Fibroblast of the aortic adventitia (primary cell): ENCODE results near the gene LSP1. TPM values are rescaled to one million over a fixed set of nuclear protein-coding genes. Genes with fewer than 3 reads are reported as not detected.

Experiments
- DNase-seq: peaks from one replicate; pipeline ENCODE4 v3.0.0-alpha.2; 2010; ENCODE audit warnings: low read depth
- H3K4me3 ChIP-seq: 2 replicates; pipeline ENCODE4 v1.5.1; 2011; ENCODE audit warnings: low read depth, mild to moderate bottlenecking, control low read depth, low read length, moderate library complexity
- CTCF ChIP-seq: IDR thresholded peaks from 2 replicates; pipeline ENCODE4 v1.5.1; 2011; ENCODE audit warnings: mild to moderate bottlenecking, low read length, control low read depth, inconsistent platforms; ENCODE audit not compliant: insufficient read depth
- total RNA-seq: library from RNA; depleted of rRNA; stranded (reverse); fragments of >200 nt; gene quantifications from 2 replicates; pipeline ENCODE4 v1.2.3, GENCODE V29; 2012; ENCODE audit warnings: low replicate concordance

LSP1 gene
- total RNA-seq, 1 donor = 40.2 TPM

DNA sequence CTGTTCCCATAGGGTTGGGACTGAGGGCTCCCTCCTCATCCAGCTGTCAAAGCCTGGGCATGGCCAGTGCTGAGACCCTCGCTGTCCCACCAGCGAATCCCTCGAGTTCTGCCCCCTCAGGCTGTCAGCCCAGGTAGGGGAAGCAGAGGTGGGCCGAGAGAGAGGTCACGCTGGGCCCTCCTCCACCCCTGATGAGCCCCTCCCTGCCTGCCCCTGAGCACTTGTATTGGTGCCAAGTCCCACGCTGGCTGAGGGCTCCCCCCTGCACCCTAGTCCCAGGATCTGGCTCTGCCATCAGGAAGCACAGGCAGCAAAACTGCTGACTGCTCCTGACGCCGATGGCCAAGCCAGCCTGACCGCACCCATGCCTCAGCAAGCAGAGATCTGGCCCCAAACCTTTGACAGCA is 35.5 kb downstream of the LSP1 start:
- no peak for DNase-seq
- no peak for TF ChIP-seq CTCF
- H3K4me3 ChIP-seq = no peak overlapping the region

DNA sequence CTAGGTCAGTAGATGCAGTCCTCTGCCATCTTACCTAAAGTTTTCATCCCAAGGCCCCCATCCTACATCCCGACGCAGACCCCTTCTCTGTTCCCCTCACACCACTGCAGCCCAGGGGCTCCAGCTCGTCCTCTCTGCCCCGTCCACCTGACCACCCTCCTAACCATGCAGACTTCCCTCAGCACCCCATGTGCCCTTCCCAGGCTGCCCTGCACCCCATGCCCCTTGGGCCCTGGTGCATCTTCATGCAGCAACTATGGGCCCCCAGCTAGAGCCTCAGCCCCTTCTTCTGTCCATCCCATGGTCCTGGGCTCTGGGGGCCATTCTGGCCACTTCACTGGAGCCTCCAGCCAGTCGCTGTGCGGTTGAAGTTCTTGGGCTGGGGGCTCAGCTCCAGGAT is 35.9 kb downstream of the LSP1 start:
- DNase-seq = no peak
- no peak overlapping the region for H3K4me3 ChIP-seq
- TF ChIP-seq CTCF = no peak

DNA sequence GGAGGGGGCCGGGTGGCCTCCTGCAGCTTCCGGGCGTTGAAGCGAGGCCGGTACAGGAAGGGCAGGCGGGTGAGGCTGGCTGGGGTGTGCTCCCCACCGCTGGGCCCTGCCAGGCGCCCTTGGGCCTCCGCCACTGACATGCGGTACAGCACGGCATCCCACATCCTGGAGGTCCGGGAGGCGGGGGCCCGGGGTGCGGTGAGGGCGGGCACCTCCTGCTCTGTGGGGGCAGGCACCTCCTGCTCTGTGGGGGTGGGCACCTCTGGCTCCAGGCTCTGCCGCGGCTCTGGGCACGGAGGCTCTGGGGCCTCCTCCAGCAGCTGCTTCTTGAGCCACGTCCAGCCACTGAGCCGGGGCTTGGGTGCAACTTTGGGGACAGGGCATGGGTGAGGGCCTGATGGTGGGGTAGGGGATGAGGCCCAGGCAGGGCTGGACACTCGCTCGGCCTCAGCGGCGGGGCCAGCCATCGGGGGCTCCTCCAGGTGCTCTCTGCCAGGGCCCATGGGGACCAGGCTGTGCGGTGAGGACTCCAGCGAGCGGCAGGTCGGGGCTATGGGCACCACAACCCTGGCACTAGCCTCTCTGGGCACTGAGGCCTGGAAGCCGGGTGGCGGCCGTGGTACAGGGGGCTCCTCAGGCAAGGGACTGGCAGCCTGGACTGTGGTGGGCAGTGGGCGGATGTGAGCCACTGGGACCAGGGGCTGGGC is 36.5 kb downstream of the LSP1 start:
- TF ChIP-seq CTCF = no peak
- H3K4me3 ChIP-seq = no peak overlapping the region
- DNase-seq = no peak

DNA sequence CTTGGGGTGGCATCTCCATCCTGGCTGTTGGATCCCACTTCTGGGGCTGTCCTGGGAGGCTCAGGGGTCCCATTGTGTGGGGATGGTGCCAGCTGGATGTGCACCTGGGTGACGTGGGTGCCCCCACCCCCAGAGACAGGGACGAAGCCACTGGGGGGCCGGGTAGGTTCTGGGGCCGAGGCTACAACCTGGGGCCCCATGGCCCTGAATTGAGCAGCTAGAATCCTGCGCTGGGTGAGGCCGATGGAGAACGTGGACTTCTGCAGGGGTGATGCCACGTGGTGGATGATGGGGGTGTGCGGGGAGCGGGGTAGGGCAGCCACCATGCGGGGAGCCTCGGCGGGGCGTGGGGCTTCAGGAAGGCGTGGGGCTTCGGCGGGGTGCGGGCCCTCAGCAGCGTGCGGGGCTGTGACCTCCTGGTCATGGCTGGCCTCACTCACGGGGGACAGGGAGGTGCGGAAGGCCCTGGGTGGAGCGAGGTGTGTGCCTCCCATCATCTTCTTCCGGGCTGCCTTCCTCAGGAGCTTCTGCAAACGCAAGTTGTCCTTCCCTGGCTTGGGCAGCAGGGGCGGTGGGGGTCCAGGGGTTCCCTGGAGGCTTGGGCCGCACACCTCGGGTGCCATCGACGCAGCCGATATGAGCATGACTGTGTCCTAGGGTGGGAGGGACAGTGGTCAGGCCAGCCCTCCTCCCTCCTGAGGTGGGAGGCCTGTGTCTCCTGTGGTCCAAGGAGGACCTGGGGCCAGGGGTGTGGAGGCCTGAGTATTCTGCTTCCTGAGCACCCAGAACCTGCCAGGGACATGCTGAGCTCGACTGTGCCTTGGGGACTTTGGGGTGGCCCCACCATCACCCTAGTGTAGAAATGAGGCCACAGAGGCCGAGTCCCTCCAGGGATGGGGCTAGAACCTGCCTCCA is 37.3 kb downstream of the LSP1 start:
- H3K4me3 ChIP-seq = no peak overlapping the region
- no peak for DNase-seq
- no peak for TF ChIP-seq CTCF

DNA sequence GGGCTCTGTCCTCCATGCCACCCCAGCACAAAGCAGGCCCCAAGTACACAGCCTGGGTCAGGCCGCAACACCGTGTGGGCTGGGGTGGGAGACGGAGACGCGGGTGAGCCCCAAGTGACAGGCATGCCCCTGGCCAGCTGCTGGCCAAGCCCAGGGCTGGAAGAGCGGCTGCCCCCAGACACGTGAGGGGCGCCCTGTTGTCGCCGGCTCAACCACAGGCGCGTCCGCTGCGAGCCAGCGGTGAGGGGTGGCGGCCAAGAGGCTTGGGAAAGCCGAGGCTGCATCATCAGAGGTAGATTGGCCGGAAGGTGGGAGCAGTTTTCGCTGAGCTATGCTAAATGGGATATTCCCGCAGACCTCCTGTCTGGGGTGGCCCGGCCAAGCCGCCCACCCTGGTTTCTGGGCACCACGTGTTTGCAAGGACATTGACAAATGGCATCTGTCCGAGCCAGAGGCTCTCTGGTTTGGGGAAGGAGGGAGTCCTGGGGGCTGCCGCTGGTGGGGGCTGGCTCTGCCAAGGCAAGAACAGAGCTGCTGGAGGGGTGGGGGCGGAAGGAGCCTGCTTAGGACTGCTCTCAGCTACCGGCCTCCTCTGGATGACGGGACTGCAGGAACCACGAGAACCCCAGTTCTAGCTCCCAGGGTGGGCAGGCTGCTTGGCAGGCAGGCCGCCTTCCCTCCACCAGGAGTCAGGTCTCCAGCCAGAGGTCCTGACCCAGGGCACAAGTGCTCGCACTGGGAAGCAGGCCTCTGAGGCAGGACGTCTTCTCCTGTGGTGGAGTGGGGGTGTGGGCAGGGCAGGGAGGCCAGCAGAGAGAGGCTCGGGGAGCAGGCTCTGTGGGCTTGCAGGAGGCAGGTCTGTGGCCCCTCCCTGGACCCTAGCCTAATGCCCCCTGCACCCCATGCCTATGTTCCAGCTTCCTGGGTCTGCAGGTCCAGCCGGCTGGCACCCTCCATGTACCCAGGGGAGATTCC is 38.3 kb downstream of the LSP1 start:
- no peak overlapping the region for H3K4me3 ChIP-seq
- TF ChIP-seq CTCF = no peak
- no peak for DNase-seq

DNA sequence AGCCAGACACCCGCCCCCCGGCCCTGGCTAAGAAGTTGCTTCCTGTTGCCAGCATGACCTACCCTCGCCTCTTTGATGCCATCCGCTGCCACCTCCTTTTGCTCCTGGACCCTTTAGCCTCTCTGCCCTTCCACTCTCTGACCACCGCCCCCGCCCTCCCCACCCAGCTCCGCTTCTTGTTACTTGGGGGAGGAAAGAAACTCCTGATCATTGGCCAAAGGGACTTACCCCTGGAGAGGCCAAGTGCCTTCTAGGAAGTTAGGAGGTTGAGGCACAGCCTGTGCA is 38.9 kb downstream of the LSP1 start, which contains the start of gene PRR33:
PRR33 (minus strand) TSS at position 65 of the 285 bp plus-strand sequence. CDS start 1,311 bp downstream, outside the sequence.
- no peak for TF ChIP-seq CTCF
- DNase-seq = no peak
- H3K4me3 ChIP-seq = no peak within 1 kb of the TSS
